ENCODE data around the gene FUT4.
"Not testable (repeated sequence)": the region's sequence is repeated elsewhere in the genome, so short reads cannot be mapped to it uniquely, and the experiment has no call there.

FUT4 gene

GRCh38 chr11:94568200-94568599, 24.5 kb downstream of the FUT4 start:
- H3K9me3 ChIP-seq (ENCODE audit: control insufficient read depth, insufficient read depth, low read length) = no peaks in the 10 kb centered on the region
- H3K4me3 ChIP-seq (ENCODE audit: low read depth, low read length) = no peak overlapping the region
- no peak overlapping the region for H3K27ac ChIP-seq (ENCODE audit: low read depth, low read length)
- H3K36me3 ChIP-seq (ENCODE audit: control insufficient read depth, insufficient read depth, low read length) = no peaks in the 10 kb centered on the region
- no peak overlapping the region for H3K9ac ChIP-seq (ENCODE audit: low read depth, low read length)
- H3K4me1 ChIP-seq (ENCODE audit: control insufficient read depth, insufficient read depth, low read length) = peaks cover 5% of the 10 kb centered on the region
- H3K27me3 ChIP-seq (ENCODE audit: control insufficient read depth, insufficient read depth, low read length) = no peaks in the 10 kb centered on the region

GRCh38 chr11:94568717-94569116, 25.0 kb downstream of the FUT4 start:
- Histone ChIP-seq H3K9me3 (ENCODE audit: control insufficient read depth, insufficient read depth, low read length) (no peaks in the 10 kb centered on the region), H3K36me3 (ENCODE audit: control insufficient read depth, insufficient read depth, low read length) (no peaks in the 10 kb centered on the region)

GRCh38 chr11:94572975-94573374, 29.3 kb downstream of the FUT4 start:
- not testable (repeated sequence) for H3K27ac ChIP-seq (ENCODE audit: low read depth, low read length); H3K9me3 ChIP-seq (ENCODE audit: control insufficient read depth, insufficient read depth, low read length); H3K27me3 ChIP-seq (ENCODE audit: control insufficient read depth, insufficient read depth, low read length); H3K36me3 ChIP-seq (ENCODE audit: control insufficient read depth, insufficient read depth, low read length); H3K4me1 ChIP-seq (ENCODE audit: control insufficient read depth, insufficient read depth, low read length); H3K9ac ChIP-seq (ENCODE audit: low read depth, low read length); H3K4me3 ChIP-seq (ENCODE audit: low read depth, low read length)

More at GRCh38 chr11:94568717-94569116, 25.0 kb downstream of the FUT4 start:
- H3K4me3 ChIP-seq (ENCODE audit: low read depth, low read length) = no peak overlapping the region
- H3K27me3 ChIP-seq (ENCODE audit: control insufficient read depth, insufficient read depth, low read length) = no peaks in the 10 kb centered on the region
- no peak overlapping the region for H3K27ac ChIP-seq (ENCODE audit: low read depth, low read length)
- no peak overlapping the region for H3K9ac ChIP-seq (ENCODE audit: low read depth, low read length)
- H3K4me1 ChIP-seq (ENCODE audit: control insufficient read depth, insufficient read depth, low read length) = peaks cover 3% of the 10 kb centered on the region; the same call in 1 of the 2 replicates

- H3K27ac ChIP-seq (ENCODE audit: low read depth, low read length) = no peak overlapping the region
- H3K4me1 ChIP-seq (ENCODE audit: control insufficient read depth, insufficient read depth, low read length) = no peaks in the 10 kb centered on the region
- no peaks in the 10 kb centered on the region for H3K27me3 ChIP-seq (ENCODE audit: control insufficient read depth, insufficient read depth, low read length)
- H3K36me3 ChIP-seq (ENCODE audit: control insufficient read depth, insufficient read depth, low read length) = no peaks in the 10 kb centered on the region
- H3K4me3 ChIP-seq (ENCODE audit: low read depth, low read length) = no peak overlapping the region
- H3K9ac ChIP-seq (ENCODE audit: low read depth, low read length) = no peak overlapping the region
- no peaks in the 10 kb centered on the region for H3K9me3 ChIP-seq (ENCODE audit: control insufficient read depth, insufficient read depth, low read length)
Observed at GRCh38 chr11:94574193-94574961, 30.7 kb downstream of the FUT4 start.

- H3K9ac ChIP-seq (ENCODE audit: low read depth, low read length) = no peak overlapping the region
- no peak overlapping the region for H3K27ac ChIP-seq (ENCODE audit: low read depth, low read length)
- H3K9me3 ChIP-seq (ENCODE audit: control insufficient read depth, insufficient read depth, low read length) = no peaks in the 10 kb centered on the region
- H3K36me3 ChIP-seq (ENCODE audit: control insufficient read depth, insufficient read depth, low read length) = no peaks in the 10 kb centered on the region
- no peaks in the 10 kb centered on the region for H3K27me3 ChIP-seq (ENCODE audit: control insufficient read depth, insufficient read depth, low read length)
- no peak overlapping the region for H3K4me3 ChIP-seq (ENCODE audit: low read depth, low read length)
- H3K4me1 ChIP-seq (ENCODE audit: control insufficient read depth, insufficient read depth, low read length) = no peaks in the 10 kb centered on the region
Observed at GRCh38 chr11:94576306-94576705, 32.6 kb downstream of the FUT4 start.

- Histone ChIP-seq H3K9ac (ENCODE audit: low read depth, low read length) (no peak overlapping the region), H3K4me1 (ENCODE audit: control insufficient read depth, insufficient read depth, low read length) (no peaks in the 10 kb centered on the region), H3K27ac (ENCODE audit: low read depth, low read length) (no peak overlapping the region), H3K4me3 (ENCODE audit: low read depth, low read length) (no peak overlapping the region), H3K36me3 (ENCODE audit: control insufficient read depth, insufficient read depth, low read length) (no peaks in the 10 kb centered on the region), H3K27me3 (ENCODE audit: control insufficient read depth, insufficient read depth, low read length) (no peaks in the 10 kb centered on the region), H3K9me3 (ENCODE audit: control insufficient read depth, insufficient read depth, low read length) (no peaks in the 10 kb centered on the region)
Observed at GRCh38 chr11:94577841-94578240, 34.1 kb downstream of the FUT4 start.

GRCh38 chr11:94581926-94582325, 38.2 kb downstream of the FUT4 start:
- H3K27ac ChIP-seq (ENCODE audit: low read depth, low read length) = no peak overlapping the region
- no peaks in the 10 kb centered on the region for H3K27me3 ChIP-seq (ENCODE audit: control insufficient read depth, insufficient read depth, low read length)
- H3K4me1 ChIP-seq (ENCODE audit: control insufficient read depth, insufficient read depth, low read length) = no peaks in the 10 kb centered on the region
- no peak overlapping the region for H3K4me3 ChIP-seq (ENCODE audit: low read depth, low read length)
- no peak overlapping the region for H3K9ac ChIP-seq (ENCODE audit: low read depth, low read length)
- H3K36me3 ChIP-seq (ENCODE audit: control insufficient read depth, insufficient read depth, low read length) = no peaks in the 10 kb centered on the region
- no peaks in the 10 kb centered on the region for H3K9me3 ChIP-seq (ENCODE audit: control insufficient read depth, insufficient read depth, low read length)

GRCh38 chr11:94583213-94583865, 39.6 kb downstream of the FUT4 start:
- H3K27me3 ChIP-seq (ENCODE audit: control insufficient read depth, insufficient read depth, low read length) = no peaks in the 10 kb centered on the region
- no peaks in the 10 kb centered on the region for H3K36me3 ChIP-seq (ENCODE audit: control insufficient read depth, insufficient read depth, low read length)
- H3K9me3 ChIP-seq (ENCODE audit: control insufficient read depth, insufficient read depth, low read length) = no peaks in the 10 kb centered on the region
- no peak overlapping the region for H3K27ac ChIP-seq (ENCODE audit: low read depth, low read length)
- no peaks in the 10 kb centered on the region for H3K4me1 ChIP-seq (ENCODE audit: control insufficient read depth, insufficient read depth, low read length)
- no peak overlapping the region for H3K9ac ChIP-seq (ENCODE audit: low read depth, low read length)
- H3K4me3 ChIP-seq (ENCODE audit: low read depth, low read length) = no peak overlapping the region

GRCh38 chr11:94583866-94584500, 40.3 kb downstream of the FUT4 start:
- no peak overlapping the region for H3K9ac ChIP-seq (ENCODE audit: low read depth, low read length)
- H3K4me3 ChIP-seq (ENCODE audit: low read depth, low read length) = no peak overlapping the region
- no peak overlapping the region for H3K27ac ChIP-seq (ENCODE audit: low read depth, low read length)
- no peaks in the 10 kb centered on the region for H3K9me3 ChIP-seq (ENCODE audit: control insufficient read depth, insufficient read depth, low read length)
- no peaks in the 10 kb centered on the region for H3K36me3 ChIP-seq (ENCODE audit: control insufficient read depth, insufficient read depth, low read length)
- H3K4me1 ChIP-seq (ENCODE audit: control insufficient read depth, insufficient read depth, low read length) = no peaks in the 10 kb centered on the region
- H3K27me3 ChIP-seq (ENCODE audit: control insufficient read depth, insufficient read depth, low read length) = no peaks in the 10 kb centered on the region

GRCh38 chr11:94584978-94585377, 41.3 kb downstream of the FUT4 start:
- H3K4me3 ChIP-seq (ENCODE audit: low read depth, low read length) = no peak overlapping the region
- H3K9me3 ChIP-seq (ENCODE audit: control insufficient read depth, insufficient read depth, low read length) = no peaks in the 10 kb centered on the region
- H3K4me1 ChIP-seq (ENCODE audit: control insufficient read depth, insufficient read depth, low read length) = no peaks in the 10 kb centered on the region
- no peaks in the 10 kb centered on the region for H3K27me3 ChIP-seq (ENCODE audit: control insufficient read depth, insufficient read depth, low read length)
- H3K9ac ChIP-seq (ENCODE audit: low read depth, low read length) = no peak overlapping the region
- no peaks in the 10 kb centered on the region for H3K36me3 ChIP-seq (ENCODE audit: control insufficient read depth, insufficient read depth, low read length)
- H3K27ac ChIP-seq (ENCODE audit: low read depth, low read length) = no peak overlapping the region

GRCh38 chr11:94585399-94585798, 41.7 kb downstream of the FUT4 start:
- no peaks in the 10 kb centered on the region for H3K27me3 ChIP-seq (ENCODE audit: control insufficient read depth, insufficient read depth, low read length)
- H3K9me3 ChIP-seq (ENCODE audit: control insufficient read depth, insufficient read depth, low read length) = no peaks in the 10 kb centered on the region
- H3K4me1 ChIP-seq (ENCODE audit: control insufficient read depth, insufficient read depth, low read length) = no peaks in the 10 kb centered on the region
- H3K27ac ChIP-seq (ENCODE audit: low read depth, low read length) = no peak overlapping the region
- no peaks in the 10 kb centered on the region for H3K36me3 ChIP-seq (ENCODE audit: control insufficient read depth, insufficient read depth, low read length)
- no peak overlapping the region for H3K9ac ChIP-seq (ENCODE audit: low read depth, low read length)
- H3K4me3 ChIP-seq (ENCODE audit: low read depth, low read length) = no peak overlapping the region
